Skeletal muscle satellite cell (primary cell): ENCODE data around the gene SMIM13.
"Not testable (repeated sequence)": the region's sequence is repeated elsewhere in the genome, so short reads cannot be mapped to it uniquely, and the experiment has no call there.

Source experiments
- H3K27me3 ChIP-seq: 2 replicates; pipeline ENCODE4 v1.7.0; 2013; ENCODE audit warnings: low read length; ENCODE audit not compliant: control insufficient read depth, insufficient read depth
- H3K36me3 ChIP-seq: 2 replicates; pipeline ENCODE4 v1.7.0; 2013; ENCODE audit warnings: mild to moderate bottlenecking, control low read depth, low read length; ENCODE audit not compliant: insufficient read depth
- H3K4me1 ChIP-seq: 2 replicates; pipeline ENCODE4 v1.7.0; 2013; ENCODE audit warnings: low read length; ENCODE audit not compliant: control insufficient read depth, insufficient read depth
- H3K4me2 ChIP-seq: 2 replicates; pipeline ENCODE4 v1.7.0; 2013; ENCODE audit warnings: mild to moderate bottlenecking, low read length
- H3K4me3 ChIP-seq: 2 replicates; pipeline ENCODE4 v1.7.0; 2013; ENCODE audit warnings: low read length
- H3K9ac ChIP-seq: 2 replicates; pipeline ENCODE4 v1.7.0; 2013; ENCODE audit warnings: mild to moderate bottlenecking, low read depth, low read length, moderate library complexity
- H3K9me3 ChIP-seq: replicated peaks from 2 replicates; pipeline ENCODE4 v1.7.0; 2013; ENCODE audit warnings: mild to moderate bottlenecking, control low read depth, low read length

SMIM13 gene

GRCh38 chr6:11101417-11101816 is 7.8 kb downstream of the SMIM13 start:
- no peak overlapping the region for H3K9ac ChIP-seq
- no peaks in the 10 kb centered on the region for H3K36me3 ChIP-seq
- no peaks in the 10 kb centered on the region for H3K27me3 ChIP-seq
- no peaks in the 10 kb centered on the region for H3K9me3 ChIP-seq
- H3K4me2 ChIP-seq: no peak overlapping the region
- H3K4me3 ChIP-seq: no peak overlapping the region
- no peaks in the 10 kb centered on the region for H3K4me1 ChIP-seq

GRCh38 chr6:11103065-11103464 is 9.4 kb downstream of the SMIM13 start:
- Histone ChIP-seq H3K27me3 (no peaks in the 10 kb centered on the region), H3K4me1 (no peaks in the 10 kb centered on the region), H3K9ac (no peak overlapping the region), H3K9me3 (no peaks in the 10 kb centered on the region), H3K4me2 (no peak overlapping the region), H3K4me3 (no peak overlapping the region), H3K36me3 (no peaks in the 10 kb centered on the region)

GRCh38 chr6:11108726-11109125 is 15.1 kb downstream of the SMIM13 start:
- Histone ChIP-seq H3K4me3 (no peak overlapping the region), H3K36me3 (no peaks in the 10 kb centered on the region), H3K4me2 (no peak overlapping the region), H3K27me3 (no peaks in the 10 kb centered on the region), H3K4me1 (no peaks in the 10 kb centered on the region), H3K9me3 (no peaks in the 10 kb centered on the region), H3K9ac (no peak overlapping the region)

GRCh38 chr6:11110921-11111768 is 17.5 kb downstream of the SMIM13 start, which contains the start of gene ERVFRD-1:
TSS of gene ERVFRD-1 (minus strand) at chr6:11111725. CDS start at chr6:11105310, 6,415 bp downstream.
- Histone ChIP-seq H3K4me2 (no peak within 1 kb of the TSS), H3K9ac (no peak within 1 kb of the TSS), H3K4me3 (no peak within 1 kb of the TSS), H3K4me1 (no peaks in the 10 kb centered on the region), H3K36me3 (no peaks in the 10 kb centered on the region), H3K9me3 (no peaks in the 10 kb centered on the region), H3K27me3 (no peaks in the 10 kb centered on the region)

GRCh38 chr6:11111769-11112437 is 18.3 kb downstream of the SMIM13 start:
- Histone ChIP-seq H3K9ac (no peak overlapping the region), H3K4me3 (no peak overlapping the region), H3K36me3 (no peaks in the 10 kb centered on the region), H3K4me2 (no peak overlapping the region), H3K4me1 (peaks cover 4% of the 10 kb centered on the region), H3K27me3 (no peaks in the 10 kb centered on the region), H3K9me3 (no peaks in the 10 kb centered on the region)

- H3K9me3 ChIP-seq: no peaks in the 10 kb centered on the region
- no peaks in the 10 kb centered on the region for H3K27me3 ChIP-seq
- H3K4me3 ChIP-seq: no peak overlapping the region
- no peak overlapping the region for H3K4me2 ChIP-seq
- no peaks in the 10 kb centered on the region for H3K36me3 ChIP-seq
- no peak overlapping the region for H3K9ac ChIP-seq
- H3K4me1 ChIP-seq: peaks cover 4% of the 10 kb centered on the region
Measured at GRCh38 chr6:11113038-11113437, 19.4 kb downstream of the SMIM13 start.

GRCh38 chr6:11115808-11116536 is 22.3 kb downstream of the SMIM13 start:
- H3K36me3 ChIP-seq, H3K9me3 ChIP-seq, H3K4me2 ChIP-seq, H3K4me3 ChIP-seq, H3K27me3 ChIP-seq, H3K9ac ChIP-seq: not testable (repeated sequence)
- peaks cover 18% of the 10 kb centered on the region for H3K4me1 ChIP-seq

GRCh38 chr6:11120271-11121005 is 26.8 kb downstream of the SMIM13 start:
- no peak overlapping the region for H3K9ac ChIP-seq
- no peak overlapping the region for H3K4me2 ChIP-seq
- H3K36me3 ChIP-seq: no peaks in the 10 kb centered on the region
- H3K9me3 ChIP-seq: no peaks in the 10 kb centered on the region
- H3K4me3 ChIP-seq: no peak overlapping the region
- no peaks in the 10 kb centered on the region for H3K27me3 ChIP-seq
- H3K4me1 ChIP-seq: peaks cover 19% of the 10 kb centered on the region

GRCh38 chr6:11121851-11122250 is 28.2 kb downstream of the SMIM13 start:
- H3K9ac ChIP-seq: no peak overlapping the region
- H3K36me3 ChIP-seq: no peaks in the 10 kb centered on the region
- no peaks in the 10 kb centered on the region for H3K27me3 ChIP-seq
- H3K4me1 ChIP-seq: peaks cover 20% of the 10 kb centered on the region
- H3K9me3 ChIP-seq: no peaks in the 10 kb centered on the region
- H3K4me2 ChIP-seq: no peak overlapping the region
- H3K4me3 ChIP-seq: no peak overlapping the region

GRCh38 chr6:11122380-11122779 is 28.7 kb downstream of the SMIM13 start:
- Histone ChIP-seq H3K27me3 (no peaks in the 10 kb centered on the region), H3K4me1 (peaks cover 23% of the 10 kb centered on the region), H3K9ac (no peak overlapping the region)

GRCh38 chr6:11123978-11124377 is 30.3 kb downstream of the SMIM13 start:
- H3K4me2 ChIP-seq: no peak overlapping the region
- H3K36me3 ChIP-seq: peaks cover 4% of the 10 kb centered on the region
- H3K4me3 ChIP-seq: no peak overlapping the region
- H3K9me3 ChIP-seq: no peaks in the 10 kb centered on the region
- no peaks in the 10 kb centered on the region for H3K27me3 ChIP-seq
- H3K9ac ChIP-seq: no peak overlapping the region
- H3K4me1 ChIP-seq: peaks cover 23% of the 10 kb centered on the region

More at GRCh38 chr6:11122380-11122779, 28.7 kb downstream of the SMIM13 start:
- no peaks in the 10 kb centered on the region for H3K36me3 ChIP-seq
- H3K4me2 ChIP-seq: no peak overlapping the region
- H3K4me3 ChIP-seq: no peak overlapping the region
- H3K9me3 ChIP-seq: no peaks in the 10 kb centered on the region
